Measurements from ENCODE around the gene OSGIN1. TPM values are rescaled to one million over a fixed set of nuclear protein-coding genes. Genes with fewer than 3 reads are reported as not detected.

Gene OSGIN1
- total RNA-seq, 1 donor from 2014 or later, result 1.1 TPM

DNA sequence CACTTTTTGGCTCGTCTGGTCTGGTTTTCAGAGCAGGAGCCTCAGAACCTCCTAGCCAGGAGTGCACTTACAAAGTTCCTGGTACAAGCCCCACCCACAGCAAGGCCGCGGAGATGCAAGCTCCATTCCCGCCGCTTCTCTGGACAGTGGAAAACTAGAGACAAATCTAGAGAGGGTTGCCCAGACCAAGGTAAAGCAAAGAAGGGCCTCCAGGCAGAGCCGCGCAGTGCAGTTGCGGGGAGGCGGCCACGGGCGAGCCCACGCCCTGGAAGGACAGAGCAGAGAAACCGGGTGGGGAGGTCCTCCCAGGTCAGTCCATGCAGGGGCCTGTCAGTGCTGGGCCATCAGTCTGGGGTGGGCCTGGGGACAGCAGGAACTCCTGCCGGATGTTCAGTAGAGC is 11.0 kb upstream of the OSGIN1 start:
- TF ChIP-seq, protein P1, sequence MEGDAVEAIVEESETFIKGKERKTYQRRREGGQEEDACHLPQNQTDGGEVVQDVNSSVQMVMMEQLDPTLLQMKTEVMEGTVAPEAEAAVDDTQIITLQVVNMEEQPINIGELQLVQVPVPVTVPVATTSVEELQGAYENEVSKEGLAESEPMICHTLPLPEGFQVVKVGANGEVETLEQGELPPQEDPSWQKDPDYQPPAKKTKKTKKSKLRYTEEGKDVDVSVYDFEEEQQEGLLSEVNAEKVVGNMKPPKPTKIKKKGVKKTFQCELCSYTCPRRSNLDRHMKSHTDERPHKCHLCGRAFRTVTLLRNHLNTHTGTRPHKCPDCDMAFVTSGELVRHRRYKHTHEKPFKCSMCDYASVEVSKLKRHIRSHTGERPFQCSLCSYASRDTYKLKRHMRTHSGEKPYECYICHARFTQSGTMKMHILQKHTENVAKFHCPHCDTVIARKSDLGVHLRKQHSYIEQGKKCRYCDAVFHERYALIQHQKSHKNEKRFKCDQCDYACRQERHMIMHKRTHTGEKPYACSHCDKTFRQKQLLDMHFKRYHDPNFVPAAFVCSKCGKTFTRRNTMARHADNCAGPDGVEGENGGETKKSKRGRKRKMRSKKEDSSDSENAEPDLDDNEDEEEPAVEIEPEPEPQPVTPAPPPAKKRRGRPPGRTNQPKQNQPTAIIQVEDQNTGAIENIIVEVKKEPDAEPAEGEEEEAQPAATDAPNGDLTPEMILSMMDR (IDR thresholded peaks at IDR 0.05; ENCODE audit: insufficient read depth, low read length, severe bottlenecking), result no peak
- DNase-seq (ENCODE audit: low read depth) (no peak), FAIRE-seq (no peak)
- Histone ChIP-seq H3K4me3 (ENCODE audit: low read depth, low read length) (no peak overlapping the region), H3K36me3 (ENCODE audit: control insufficient read depth, insufficient read depth, low read length) (no peaks in the 10 kb centered on the region), H3K27me3 (ENCODE audit: control insufficient read depth, insufficient read depth, low read length) (no peaks in the 10 kb centered on the region)

GRCh38 chr16:83942815-83943515 is 10.1 kb upstream of the OSGIN1 start:
- Histone ChIP-seq H3K36me3 (ENCODE audit: control insufficient read depth, insufficient read depth, low read length) (no peaks in the 10 kb centered on the region), H3K27me3 (ENCODE audit: control insufficient read depth, insufficient read depth, low read length) (no peaks in the 10 kb centered on the region), H3K4me3 (ENCODE audit: low read depth, low read length) (no peak overlapping the region)
- no peak for DNase-seq (ENCODE audit: low read depth)
- TF ChIP-seq, protein P1 (IDR thresholded peaks at IDR 0.05; ENCODE audit: insufficient read depth, low read length, severe bottlenecking), result no peak
- FAIRE-seq, result no peak

GRCh38 chr16:83943516-83944050 is 9.5 kb upstream of the OSGIN1 start:
- no peak for FAIRE-seq
- DNase-seq (ENCODE audit: low read depth), result no peak
- TF ChIP-seq, protein P1 (IDR thresholded peaks at IDR 0.05; ENCODE audit: insufficient read depth, low read length, severe bottlenecking), result no peak

GRCh38 chr16:83945587-83945986 is 7.5 kb upstream of the OSGIN1 start:
- TF ChIP-seq, protein P1 (IDR thresholded peaks at IDR 0.05; ENCODE audit: insufficient read depth, low read length, severe bottlenecking), result no peak
- FAIRE-seq (no peak), DNase-seq (ENCODE audit: low read depth) (no peak)
- Histone ChIP-seq H3K4me3 (ENCODE audit: low read depth, low read length) (no peak overlapping the region), H3K27me3 (ENCODE audit: control insufficient read depth, insufficient read depth, low read length) (no peaks in the 10 kb centered on the region), H3K36me3 (ENCODE audit: control insufficient read depth, insufficient read depth, low read length) (no peaks in the 10 kb centered on the region)

More at GRCh38 chr16:83943516-83944050, 9.5 kb upstream of the OSGIN1 start:
- Histone ChIP-seq H3K36me3 (ENCODE audit: control insufficient read depth, insufficient read depth, low read length) (no peaks in the 10 kb centered on the region), H3K4me3 (ENCODE audit: low read depth, low read length) (no peak overlapping the region), H3K27me3 (ENCODE audit: control insufficient read depth, insufficient read depth, low read length) (no peaks in the 10 kb centered on the region)

- H3K4me3 ChIP-seq (ENCODE audit: low read depth, low read length), result no peak overlapping the region
These were observed 6.8 kb upstream of the OSGIN1 start for GRCh38 chr16:83946154-83946780.

More at GRCh38 chr16:83946154-83946780, 6.8 kb upstream of the OSGIN1 start:
- TF ChIP-seq, protein P1 (IDR thresholded peaks at IDR 0.05; ENCODE audit: insufficient read depth, low read length, severe bottlenecking), result no peak
- no peak for FAIRE-seq
- DNase-seq (ENCODE audit: low read depth), result no peak
- Histone ChIP-seq H3K27me3 (ENCODE audit: control insufficient read depth, insufficient read depth, low read length) (no peaks in the 10 kb centered on the region), H3K36me3 (ENCODE audit: control insufficient read depth, insufficient read depth, low read length) (no peaks in the 10 kb centered on the region)

Measured in bronchial epithelial cell (primary cell).